ENCODE data around the gene KIAA1958.

KIAA1958 gene

DNA sequence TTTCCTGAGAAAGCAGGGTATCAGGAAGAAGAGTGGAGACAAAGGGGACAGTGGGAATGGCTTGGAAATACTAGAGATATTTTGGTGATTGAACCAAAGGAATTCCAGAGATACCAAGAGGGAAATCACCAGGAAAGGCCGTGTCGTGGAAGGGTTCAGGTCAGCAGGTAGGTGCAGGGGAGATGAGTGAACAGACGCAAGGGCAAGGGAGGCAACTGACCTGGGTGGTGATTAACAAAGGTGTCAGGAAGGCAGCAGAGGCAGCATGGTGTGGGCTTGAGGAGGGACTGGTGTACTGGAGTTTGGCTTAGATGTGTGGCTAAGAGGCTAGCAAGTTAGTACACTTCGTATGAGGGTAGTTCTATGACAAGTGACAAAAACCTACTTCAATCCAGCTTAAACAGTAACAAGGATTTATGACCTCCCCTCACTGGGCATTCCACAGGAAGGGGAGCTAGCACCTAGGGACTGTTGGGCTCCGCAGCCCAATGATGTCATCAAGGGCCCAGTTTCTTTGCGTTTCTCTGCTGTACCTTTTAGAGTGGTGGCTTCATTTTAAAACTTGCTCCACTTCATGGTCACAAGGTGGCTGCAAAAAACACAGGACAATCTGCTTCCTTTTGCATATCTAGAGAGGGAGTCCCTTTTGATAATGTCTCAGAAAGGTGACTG is 194.2 kb downstream of the KIAA1958 start:
- Mint-ChIP-seq H3K27ac (no peak overlapping the region), H3K4me1 (peaks cover 18% of the 10 kb centered on the region), H3K9me3 (peaks cover 25% of the 10 kb centered on the region), H3K27me3 (peaks cover 3% of the 10 kb centered on the region), H3K4me3 (no peak overlapping the region), H3K36me3 (peaks cover 12% of the 10 kb centered on the region)
- CTCF ChIA-PET: no interaction called here
- no peak for DNase-seq

GRCh38 chr9:112689161-112689740 is 202.6 kb downstream of the KIAA1958 start:
- peaks cover 58% of the 10 kb centered on the region for H3K36me3 Mint-ChIP-seq
- CTCF ChIA-PET: no interaction called here

GRCh38 chr9:112694706-112695555 is 208.3 kb downstream of the KIAA1958 start:
- Mint-ChIP-seq H3K27ac (no peak overlapping the region), H3K27me3 (no peaks in the 10 kb centered on the region), H3K36me3 (peaks cover 50% of the 10 kb centered on the region)

More at GRCh38 chr9:112689161-112689740, 202.6 kb downstream of the KIAA1958 start:
- H3K27me3 Mint-ChIP-seq: no peaks in the 10 kb centered on the region
- H3K4me3 Mint-ChIP-seq: no peak overlapping the region
- peaks cover 2% of the 10 kb centered on the region for H3K9me3 Mint-ChIP-seq
- H3K27ac Mint-ChIP-seq: no peak overlapping the region
- DNase-seq: no peak
- peaks cover 9% of the 10 kb centered on the region for H3K4me1 Mint-ChIP-seq

DNA sequence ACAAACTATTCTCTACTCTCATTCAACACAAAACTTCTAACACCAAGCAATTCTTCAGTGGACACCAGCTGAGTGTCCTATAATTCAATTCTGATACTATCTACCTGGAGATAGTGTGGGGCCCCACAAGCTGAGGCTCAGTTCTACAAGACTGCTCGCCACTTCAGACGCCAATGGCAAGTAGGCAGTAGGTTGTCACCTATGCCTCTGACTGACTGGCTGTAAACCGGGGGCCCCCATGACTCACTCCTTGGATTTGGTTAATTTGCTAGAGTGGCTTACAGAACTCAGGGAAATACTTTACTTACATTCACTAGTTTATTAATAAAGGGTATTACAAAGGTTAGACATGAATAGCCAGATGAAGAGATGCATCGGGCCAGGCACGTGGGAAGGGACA is 209.8 kb downstream of the KIAA1958 start:
- H3K27ac Mint-ChIP-seq: no peak overlapping the region
- CTCF ChIA-PET: interaction anchor here (1.0 to 1.3 kb wide), 2 partner anchors 33 to 1026 kb away, joined by 3 read pairs; no protein-coding TSS in a partner anchor
- H3K4me3 Mint-ChIP-seq: no peak overlapping the region
- no peak for DNase-seq
- no peaks in the 10 kb centered on the region for H3K27me3 Mint-ChIP-seq
- H3K9me3 Mint-ChIP-seq: no peaks in the 10 kb centered on the region
- H3K36me3 Mint-ChIP-seq: peaks cover 46% of the 10 kb centered on the region
- peaks cover 28% of the 10 kb centered on the region for H3K4me1 Mint-ChIP-seq

More at GRCh38 chr9:112694706-112695555, 208.3 kb downstream of the KIAA1958 start:
- CTCF ChIA-PET: interaction anchor here (1.4 kb wide), 1 partner anchor 11 kb away, joined by 4 read pairs; no protein-coding TSS in a partner anchor
- DNase-seq: no peak
- no peak overlapping the region for H3K4me3 Mint-ChIP-seq
- no peaks in the 10 kb centered on the region for H3K9me3 Mint-ChIP-seq
- H3K4me1 Mint-ChIP-seq: peaks cover 29% of the 10 kb centered on the region

DNA sequence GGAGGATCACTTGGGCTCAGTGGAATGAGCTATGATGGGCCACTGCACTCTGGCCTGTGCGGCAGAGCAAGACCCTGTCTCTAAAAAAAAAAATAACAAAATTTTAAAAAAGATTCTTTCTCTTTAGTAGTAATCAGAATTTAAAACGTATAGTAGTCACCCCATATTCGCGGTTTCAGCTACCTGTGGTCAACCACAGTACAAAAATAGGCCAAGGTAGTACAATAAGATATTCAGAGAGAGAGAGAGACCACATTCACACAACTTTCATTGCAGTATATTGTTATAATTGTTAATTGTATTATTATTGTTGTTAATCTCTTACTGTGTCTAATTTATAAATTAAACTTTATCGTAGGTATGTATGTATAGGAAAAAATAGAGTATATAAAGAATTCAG is 212.6 kb downstream of the KIAA1958 start:
- peaks cover 25% of the 10 kb centered on the region for H3K4me1 Mint-ChIP-seq
- DNase-seq: peak; percentile 34
- H3K27ac Mint-ChIP-seq: no peak overlapping the region
- H3K36me3 Mint-ChIP-seq: peaks cover 34% of the 10 kb centered on the region
- H3K4me3 Mint-ChIP-seq: no peak overlapping the region
- no peaks in the 10 kb centered on the region for H3K9me3 Mint-ChIP-seq
- CTCF ChIA-PET: no interaction called here
- no peaks in the 10 kb centered on the region for H3K27me3 Mint-ChIP-seq

GRCh38 chr9:112700085-112700484 is 213.5 kb downstream of the KIAA1958 start:
- no peak for DNase-seq
- Mint-ChIP-seq H3K36me3 (peaks cover 34% of the 10 kb centered on the region), H3K9me3 (no peaks in the 10 kb centered on the region), H3K27me3 (no peaks in the 10 kb centered on the region), H3K4me1 (peaks cover 25% of the 10 kb centered on the region), H3K27ac (no peak overlapping the region), H3K4me3 (no peak overlapping the region)
- CTCF ChIA-PET: no interaction called here

GRCh38 chr9:112703304-112703703 is 216.7 kb downstream of the KIAA1958 start:
- no peak for DNase-seq
- H3K4me1 Mint-ChIP-seq: peaks cover 21% of the 10 kb centered on the region
- CTCF ChIA-PET: no interaction called here
- H3K27me3 Mint-ChIP-seq: no peaks in the 10 kb centered on the region
- no peak overlapping the region for H3K27ac Mint-ChIP-seq
- H3K4me3 Mint-ChIP-seq: no peak overlapping the region
- no peaks in the 10 kb centered on the region for H3K9me3 Mint-ChIP-seq
- peaks cover 29% of the 10 kb centered on the region for H3K36me3 Mint-ChIP-seq

DNA sequence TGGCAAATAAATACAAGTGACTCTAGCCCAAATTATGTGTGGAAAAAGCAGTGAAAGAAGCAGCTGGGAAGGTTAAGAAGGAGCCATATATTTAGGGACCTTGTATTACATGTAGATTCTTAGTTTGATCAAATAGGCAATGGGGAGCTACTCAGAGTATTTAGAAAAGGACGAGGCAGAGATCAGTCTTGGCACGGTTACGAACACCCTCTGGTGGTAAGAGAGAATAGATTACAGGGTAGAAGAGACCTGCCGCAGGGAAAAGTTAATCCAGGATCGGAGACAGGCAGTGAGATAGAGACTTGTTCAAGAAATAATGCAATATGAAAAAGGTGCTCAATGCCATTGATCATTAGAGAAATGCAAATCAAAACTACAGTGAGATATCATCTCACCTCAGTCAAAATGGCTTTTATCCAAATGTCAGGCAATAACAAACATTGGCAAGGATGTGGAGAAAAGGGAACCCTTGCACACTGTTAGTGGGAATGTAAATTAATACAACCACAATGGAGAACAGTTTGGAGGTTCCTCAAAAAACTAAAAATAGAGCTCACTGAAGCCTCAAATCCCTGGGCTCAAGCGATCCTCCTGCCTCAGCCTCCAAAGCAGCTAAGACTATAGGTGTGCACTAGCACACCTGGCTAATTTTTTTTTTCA is 219.3 kb downstream of the KIAA1958 start:
- DNase-seq: no peak
- no peak overlapping the region for H3K27ac Mint-ChIP-seq
- H3K9me3 Mint-ChIP-seq: no peaks in the 10 kb centered on the region
- H3K27me3 Mint-ChIP-seq: no peaks in the 10 kb centered on the region
- H3K36me3 Mint-ChIP-seq: peaks cover 22% of the 10 kb centered on the region
- CTCF ChIA-PET: interaction anchor here (0.7 kb wide), 1 partner anchor 10 kb away, joined by 4 read pairs; no protein-coding TSS in a partner anchor
- H3K4me1 Mint-ChIP-seq: peaks cover 3% of the 10 kb centered on the region
- no peak overlapping the region for H3K4me3 Mint-ChIP-seq

GRCh38 chr9:112711050-112711689 is 224.5 kb downstream of the KIAA1958 start:
- Mint-ChIP-seq H3K36me3 (peaks cover 27% of the 10 kb centered on the region), H3K4me1 (peaks cover 24% of the 10 kb centered on the region), H3K9me3 (no peaks in the 10 kb centered on the region), H3K4me3 (no peak overlapping the region), H3K27ac (no peak overlapping the region), H3K27me3 (no peaks in the 10 kb centered on the region)
- CTCF ChIA-PET: interaction anchor here (1.5 kb wide), 1 partner anchor 111 kb away, joined by 3 read pairs; no protein-coding TSS in a partner anchor
- no peak for DNase-seq

GRCh38 chr9:112712678-112713077 is 226.1 kb downstream of the KIAA1958 start:
- CTCF ChIA-PET: interaction anchor here (0.6 to 1.2 kb wide), 3 partner anchors 27 to 107 kb away, joined by 3 to 4 read pairs (median 3); no protein-coding TSS in a partner anchor
- no peak overlapping the region for H3K4me3 Mint-ChIP-seq
- no peaks in the 10 kb centered on the region for H3K27me3 Mint-ChIP-seq
- DNase-seq: no peak
- H3K9me3 Mint-ChIP-seq: no peaks in the 10 kb centered on the region
- no peak overlapping the region for H3K27ac Mint-ChIP-seq
- H3K36me3 Mint-ChIP-seq: peaks cover 27% of the 10 kb centered on the region
- peaks cover 33% of the 10 kb centered on the region for H3K4me1 Mint-ChIP-seq

DNA sequence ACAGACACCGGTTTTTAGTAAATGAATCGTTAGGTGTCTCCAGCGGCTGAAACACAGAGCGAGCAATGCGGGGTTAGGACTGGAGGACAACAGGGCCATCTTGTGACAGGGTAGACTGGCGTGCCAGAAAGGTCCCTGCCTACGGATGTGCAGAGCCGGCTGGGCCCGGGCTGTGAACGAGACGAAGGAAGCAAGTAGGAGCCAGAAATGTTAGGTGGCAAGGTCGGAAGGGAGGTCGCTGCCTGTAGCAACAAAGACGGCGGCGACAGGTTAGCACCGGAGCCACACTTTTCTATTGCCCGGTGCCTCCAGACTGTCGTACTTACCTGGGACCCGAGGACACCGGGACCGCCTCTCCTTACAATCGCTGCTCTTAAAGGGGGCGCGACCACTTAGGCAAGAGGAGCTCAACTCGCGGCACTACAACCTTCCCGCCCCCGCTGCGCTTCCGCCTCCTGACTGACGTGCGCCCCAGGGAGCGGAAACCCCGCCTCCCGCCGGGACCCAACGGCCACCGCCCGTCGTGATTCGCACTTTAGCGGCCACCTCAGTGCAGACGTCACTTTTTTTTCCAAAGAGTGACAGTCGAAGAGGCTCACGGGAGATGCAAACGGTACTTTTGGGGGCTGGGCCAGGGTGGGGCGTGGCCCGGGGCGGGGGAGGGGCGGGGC is 231.2 kb downstream of the KIAA1958 start, which contains the start of gene INIP:
TSS of gene INIP (minus strand) at position 457 of the 671 bp plus-strand sequence. CDS start 1,632 bp downstream, outside the sequence.
- H3K36me3 Mint-ChIP-seq: peaks cover 10% of the 10 kb centered on the region
- peaks cover 27% of the 10 kb centered on the region for H3K4me1 Mint-ChIP-seq
- DNase-seq: peak; percentile 99
- CTCF ChIA-PET: interaction anchor here (0.6 to 2.6 kb wide), 11 partner anchors 10 to 277 kb away, joined by 3 to 13 read pairs (median 4); partner anchors contain the start of gene SNX30
- H3K27ac Mint-ChIP-seq: peak within 1 kb of the TSS; percentile 98
- H3K9me3 Mint-ChIP-seq: no peaks in the 10 kb centered on the region
- no peaks in the 10 kb centered on the region for H3K27me3 Mint-ChIP-seq
- H3K4me3 Mint-ChIP-seq: peak within 1 kb of the TSS; percentile 84

Measured in activated naive CD4-positive, alpha-beta T cell treated with anti-CD3 and anti-CD28 coated beads, Interleukin-2, amount 10 ng/mL, durations not matched to agents 7 days and 5 days (primary cell).